ENCODE measurements around the gene DNAJC24. TPM values are rescaled to one million over a fixed set of nuclear protein-coding genes. Genes with fewer than 3 reads are reported as not detected.
"Not testable (repeated sequence)": the region's sequence is repeated elsewhere in the genome, so short reads cannot be mapped to it uniquely, and the experiment has no call there.

DNAJC24 gene
- polyA plus RNA-seq, result 12.2 TPM

GRCh38 chr11:31369348-31370329, at the start of gene DNAJC24, which contains the start of gene DCDC1:
Gene DNAJC24 (plus strand): TSS chr11:31369860. CDS start chr11:31370749, 889 bp downstream.
Gene DCDC1 (minus strand): TSS chr11:31369739. CDS start chr11:31328280, 41,459 bp downstream.
- Mint-ChIP-seq H3K27me3 (peaks cover 8% of the 10 kb centered on the region), H3K4me1 (peaks cover 15 to 23% (median 19%) of the 10 kb centered on the region in 3 donors), H3K36me3 (peaks cover 5% of the 10 kb centered on the region), H3K4me3 (peak within 1 kb of the TSS; percentile 87 to 100 (median 98)), H3K27ac (peak within 1 kb of the TSS; percentile 40 to 97 (median 87)), H3K9me3 (no peaks in the 10 kb centered on the region)

- not testable (repeated sequence) for H3K27ac Mint-ChIP-seq, H3K27me3 Mint-ChIP-seq, H3K4me3 Mint-ChIP-seq, H3K4me1 Mint-ChIP-seq, H3K9me3 Mint-ChIP-seq, H3K36me3 Mint-ChIP-seq
Measured at GRCh38 chr11:31321494-31321893, 48.2 kb upstream of the DNAJC24 start.

- no peak overlapping the region for H3K4me3 Mint-ChIP-seq
- H3K4me1 Mint-ChIP-seq, result peaks cover 0 to 6% (median 5%) of the 10 kb centered on the region in 3 donors
- H3K9me3 Mint-ChIP-seq, result no peaks in the 10 kb centered on the region
- peaks cover 3% of the 10 kb centered on the region for H3K36me3 Mint-ChIP-seq
- H3K27me3 Mint-ChIP-seq, result no peaks in the 10 kb centered on the region
- H3K27ac Mint-ChIP-seq, result no peak overlapping the region
Measured at GRCh38 chr11:31323145-31323544, 46.5 kb upstream of the DNAJC24 start.

GRCh38 chr11:31325160-31325559, 44.5 kb upstream of the DNAJC24 start:
- peaks cover 3% of the 10 kb centered on the region for H3K36me3 Mint-ChIP-seq
- H3K4me3 Mint-ChIP-seq, result no peak overlapping the region
- no peaks in the 10 kb centered on the region for H3K9me3 Mint-ChIP-seq
- H3K27ac Mint-ChIP-seq, result no peak overlapping the region
- peaks cover 0 to 6% (median 5%) of the 10 kb centered on the region in 3 donors for H3K4me1 Mint-ChIP-seq
- H3K27me3 Mint-ChIP-seq, result no peaks in the 10 kb centered on the region

GRCh38 chr11:31326470-31327148, 43.1 kb upstream of the DNAJC24 start:
- Mint-ChIP-seq H3K36me3 (peaks cover 3% of the 10 kb centered on the region), H3K4me1 (peaks cover 0 to 6% (median 5%) of the 10 kb centered on the region in 3 donors), H3K27me3 (no peaks in the 10 kb centered on the region), H3K27ac (no peak overlapping the region), H3K4me3 (peak overlapping the region in 1 of 4 donors; percentile 52), H3K9me3 (peaks cover 0 to 6% (median 5%) of the 10 kb centered on the region in 3 donors)

GRCh38 chr11:31327417-31327816, 42.2 kb upstream of the DNAJC24 start:
- H3K36me3 Mint-ChIP-seq, result peaks cover 3% of the 10 kb centered on the region
- H3K4me1 Mint-ChIP-seq, result peaks cover 0 to 6% (median 5%) of the 10 kb centered on the region in 3 donors
- H3K27ac Mint-ChIP-seq, result no peak overlapping the region
- peaks cover 0 to 8% (median 5%) of the 10 kb centered on the region in 3 donors for H3K9me3 Mint-ChIP-seq
- H3K27me3 Mint-ChIP-seq, result peaks cover 1% of the 10 kb centered on the region
- peak overlapping the region in 2 of 4 donors; percentile 52 to 74 for H3K4me3 Mint-ChIP-seq

GRCh38 chr11:31328697-31329096, 41.0 kb upstream of the DNAJC24 start:
- Mint-ChIP-seq H3K4me1 (peaks cover 0 to 6% (median 5%) of the 10 kb centered on the region in 3 donors), H3K9me3 (peaks cover under 1 to 9% (median 5%) of the 10 kb centered on the region in 3 donors), H3K4me3 (no peak overlapping the region), H3K27ac (no peak overlapping the region), H3K36me3 (peaks cover 3% of the 10 kb centered on the region), H3K27me3 (peaks cover 3% of the 10 kb centered on the region)

- Mint-ChIP-seq H3K9me3 (peaks cover 0 to 5% (median 4%) of the 10 kb centered on the region in 3 donors), H3K4me3 (no peak overlapping the region), H3K27ac (no peak overlapping the region), H3K27me3 (peaks cover 8% of the 10 kb centered on the region), H3K4me1 (no peaks in the 10 kb centered on the region), H3K36me3 (no peaks in the 10 kb centered on the region)
Measured at GRCh38 chr11:31337806-31338205, 31.9 kb upstream of the DNAJC24 start.

- H3K27me3 Mint-ChIP-seq, result peaks cover 3% of the 10 kb centered on the region
- no peaks in the 10 kb centered on the region for H3K36me3 Mint-ChIP-seq
- peaks cover 0 to 1% (median 0%) of the 10 kb centered on the region in 3 donors for H3K4me1 Mint-ChIP-seq
- no peak overlapping the region for H3K4me3 Mint-ChIP-seq
- no peak overlapping the region for H3K27ac Mint-ChIP-seq
- no peaks in the 10 kb centered on the region for H3K9me3 Mint-ChIP-seq
Measured at GRCh38 chr11:31340903-31341572, 28.6 kb upstream of the DNAJC24 start.

- H3K9me3 Mint-ChIP-seq, result no peaks in the 10 kb centered on the region
- peaks cover 3% of the 10 kb centered on the region for H3K36me3 Mint-ChIP-seq
- H3K27ac Mint-ChIP-seq, result no peak overlapping the region
- peaks cover 5% of the 10 kb centered on the region for H3K27me3 Mint-ChIP-seq
- H3K4me1 Mint-ChIP-seq, result no peaks in the 10 kb centered on the region
- H3K4me3 Mint-ChIP-seq, result no peak overlapping the region
Measured at GRCh38 chr11:31351168-31351567, 18.5 kb upstream of the DNAJC24 start.

- H3K4me1 Mint-ChIP-seq, result no peaks in the 10 kb centered on the region
- peaks cover 5% of the 10 kb centered on the region for H3K27me3 Mint-ChIP-seq
- H3K27ac Mint-ChIP-seq, result no peak overlapping the region
- H3K4me3 Mint-ChIP-seq, result no peak overlapping the region
- no peaks in the 10 kb centered on the region for H3K9me3 Mint-ChIP-seq
- H3K36me3 Mint-ChIP-seq, result peaks cover 3% of the 10 kb centered on the region
Measured at GRCh38 chr11:31355131-31355530, 14.5 kb upstream of the DNAJC24 start.

- peaks cover 3% of the 10 kb centered on the region for H3K36me3 Mint-ChIP-seq
- H3K4me3 Mint-ChIP-seq, result no peak overlapping the region
- no peaks in the 10 kb centered on the region for H3K9me3 Mint-ChIP-seq
- H3K27ac Mint-ChIP-seq, result no peak overlapping the region
- H3K27me3 Mint-ChIP-seq, result peaks cover 5% of the 10 kb centered on the region
- H3K4me1 Mint-ChIP-seq, result no peaks in the 10 kb centered on the region
Measured at GRCh38 chr11:31355817-31356216, 13.8 kb upstream of the DNAJC24 start.

- Mint-ChIP-seq H3K27ac (no peak overlapping the region), H3K36me3 (no peaks in the 10 kb centered on the region), H3K27me3 (peaks cover 8% of the 10 kb centered on the region), H3K4me3 (no peak overlapping the region), H3K9me3 (no peaks in the 10 kb centered on the region), H3K4me1 (peaks cover 12 to 14% (median 13%) of the 10 kb centered on the region in 3 donors)
Measured at GRCh38 chr11:31361743-31362142, 7.9 kb upstream of the DNAJC24 start.

GRCh38 chr11:31366795-31367194, 2.9 kb upstream of the DNAJC24 start:
- Mint-ChIP-seq H3K9me3 (no peaks in the 10 kb centered on the region), H3K27me3 (peaks cover 10% of the 10 kb centered on the region), H3K36me3 (peaks cover 3% of the 10 kb centered on the region), H3K4me3 (peak overlapping the region in 1 of 4 donors; percentile 22), H3K27ac (peak overlapping the region in 1 of 3 donors; percentile 4), H3K4me1 (peaks cover 22 to 31% (median 25%) of the 10 kb centered on the region in 3 donors)

All from IgD-negative memory B cell (primary cell).